Umbilical cord (tissue), 2 donors: ENCODE measurements around the gene MAPK6. TPM values are rescaled to one million over a fixed set of nuclear protein-coding genes. Genes with fewer than 3 reads are reported as not detected.

ENCODE experiments used
- DNase-seq: peaks from one replicate; pipeline ENCODE4 v3.0.0-alpha.2; 2015; ENCODE audit warnings: low spot score
- total RNA-seq: library from RNA; depleted of rRNA; stranded (reverse); fragments of >200 nt; gene quantifications from one replicate; pipeline ENCODE4 v1.2.3, GENCODE V29; 2014; ENCODE audit warnings: low replicate concordance; ENCODE audit not compliant: insufficient read depth

The MAPK6 gene
- total RNA-seq, 1 donor from 2014 or later: 46.7 TPM

GRCh38 chr15:52010633-52011595 lies 8.1 kb upstream of the MAPK6 start:
- no peak for DNase-seq

- no peak for DNase-seq
Measured at GRCh38 chr15:52011711-52012144, 7.3 kb upstream of the MAPK6 start.

GRCh38 chr15:52012210-52012609 lies 6.8 kb upstream of the MAPK6 start:
- DNase-seq: no peak

- DNase-seq: no peak
Measured at GRCh38 chr15:52013151-52013791, 5.7 kb upstream of the MAPK6 start.

- no peak for DNase-seq
Measured at GRCh38 chr15:52014616-52015015, 4.4 kb upstream of the MAPK6 start.

GRCh38 chr15:52016316-52016715 lies 2.7 kb upstream of the MAPK6 start:
- no peak for DNase-seq

GRCh38 chr15:52018244-52018643 lies 775 bp upstream of the MAPK6 start:
- DNase-seq: peak; percentile 18

- peak; percentile 85 for DNase-seq
Measured at GRCh38 chr15:52019394-52020220, 588 bp downstream of the MAPK6 start.

- peak; percentile 69 for DNase-seq
Measured at GRCh38 chr15:52020221-52021085, 1.4 kb downstream of the MAPK6 start.

- DNase-seq: peak; percentile 84
Measured at GRCh38 chr15:52021128-52021671, 2.2 kb downstream of the MAPK6 start.

- DNase-seq: no peak
Measured at GRCh38 chr15:52021892-52022540, 3.0 kb downstream of the MAPK6 start.

- DNase-seq: no peak
Measured at GRCh38 chr15:52023169-52023922, 4.3 kb downstream of the MAPK6 start.

- DNase-seq: no peak
Measured at GRCh38 chr15:52028431-52029093, 9.5 kb downstream of the MAPK6 start.

- DNase-seq: no peak
Measured at GRCh38 chr15:52030010-52030409, 11.0 kb downstream of the MAPK6 start.

- DNase-seq: no peak
Measured at GRCh38 chr15:52031556-52031955, 12.5 kb downstream of the MAPK6 start.

- DNase-seq: no peak
Measured at GRCh38 chr15:52037889-52038505, 19.0 kb downstream of the MAPK6 start.

- peak; percentile 85 for DNase-seq
Measured at GRCh38 chr15:52039925-52040781, 21.1 kb downstream of the MAPK6 start.
